OCI-LY1 (cell line): ENCODE data around the gene EBLN1.
A peak's percentile ranks its signal among the peaks of the same experiment; 100 is the strongest.

Source experiments
- H2AFZ ChIP-seq: fragments of 200-600 bp; sonication (generic), shearing (Covaris generic); 2 replicates; pipeline ENCODE4 v1.6.0; 2014; ENCODE audit warnings: antibody characterized with exemption, mild to moderate bottlenecking, low read length
- H3F3A ChIP-seq: fragments of 200-600 bp; sonication (generic), shearing (Covaris generic); 2 replicates; pipeline ENCODE4 v1.6.0; 2014; ENCODE audit warnings: mild to moderate bottlenecking, antibody characterized with exemption, low read length, moderate library complexity; ENCODE audit not compliant: insufficient read depth
- H3K27ac ChIP-seq: fragments of 200-600 bp; sonication (generic); 2 replicates; pipeline ENCODE4 v1.5.1; 2014; ENCODE audit warnings: low read length, mixed run types, mild to moderate bottlenecking, low read depth; ENCODE audit not compliant: poor library complexity, severe bottlenecking
- H3K27me3 ChIP-seq: fragments of 200-600 bp; sonication (generic); 2 replicates; pipeline ENCODE4 v1.6.0; 2014; ENCODE audit warnings: antibody characterized with exemption, mild to moderate bottlenecking, low read length, moderate library complexity; ENCODE audit not compliant: insufficient read depth
- H3K36me3 ChIP-seq: fragments of 200-600 bp; sonication (generic); 2 replicates; pipeline ENCODE4 v1.6.1; 2014; ENCODE audit warnings: mild to moderate bottlenecking, antibody characterized with exemption, low read length, moderate library complexity, mixed read lengths; ENCODE audit not compliant: insufficient read depth
- H3K4me1 ChIP-seq: fragments of 200-600 bp; sonication (generic); 2 replicates; pipeline ENCODE4 v1.5.1; 2014; ENCODE audit warnings: mild to moderate bottlenecking, low read length, moderate library complexity; ENCODE audit not compliant: insufficient read depth, severe bottlenecking
- H3K4me2 ChIP-seq: fragments of 200-600 bp; sonication (generic), shearing (Covaris generic); 2 replicates; pipeline ENCODE4 v1.6.1; 2014; ENCODE audit warnings: low read length
- H3K4me3 ChIP-seq: fragments of 200-600 bp; sonication (generic); 2 replicates; pipeline ENCODE4 v1.5.1; 2014; ENCODE audit warnings: low read length, low read depth, mild to moderate bottlenecking, mixed read lengths; ENCODE audit not compliant: poor library complexity, severe bottlenecking
- H3K79me2 ChIP-seq: fragments of 200-600 bp; shearing (Covaris generic); 2 replicates; pipeline ENCODE4 v1.6.1; 2016; ENCODE audit warnings: mixed run types, low read length, mixed read lengths; ENCODE audit not compliant: insufficient read depth
- H3K9ac ChIP-seq: fragments of 200-600 bp; sonication (generic), shearing (Covaris generic); 2 replicates; pipeline ENCODE4 v1.6.1; 2014; ENCODE audit warnings: mild to moderate bottlenecking, low read length, mixed read lengths
- H3K9me2 ChIP-seq: fragments of 200-600 bp; sonication (generic), shearing (Covaris generic); 2 replicates; pipeline ENCODE4 v1.6.1; 2014; ENCODE audit warnings: low read depth, mild to moderate bottlenecking, low read length, mixed read lengths
- H3K9me3 ChIP-seq: fragments of 200-600 bp; shearing (Covaris generic); 2 replicates; pipeline ENCODE4 v1.6.1; 2014; ENCODE audit warnings: low read length, mixed read lengths
- H4K20me1 ChIP-seq: fragments of 200-600 bp; sonication (generic), shearing (Covaris generic); 2 replicates; pipeline ENCODE4 v1.6.0; 2016; ENCODE audit warnings: mild to moderate bottlenecking, low read length; ENCODE audit not compliant: insufficient read depth
- CTCF ChIP-seq: fragments of 200-600 bp; sonication (generic), shearing (Covaris generic); IDR thresholded peaks from 2 replicates; pipeline ENCODE4 v1.5.1; 2017; ENCODE audit warnings: mild to moderate bottlenecking, antibody characterized with exemption, low read length, moderate library complexity, mixed read lengths
- EZH2 ChIP-seq: fragments of 200-600 bp; sonication (generic), shearing (Covaris generic); IDR thresholded peaks from 2 replicates; pipeline ENCODE4 v1.8.0; 2017; ENCODE audit warnings: borderline replicate concordance, mixed run types, mild to moderate bottlenecking, antibody characterized with exemption, low read length, moderate library complexity, mixed read lengths

EBLN1 gene

GRCh38 chr10:22243321-22243720 lies 25.5 kb upstream of the EBLN1 start:
- H3F3A ChIP-seq = no peaks in the 10 kb centered on the region
- H3K9me2 ChIP-seq = no peaks in the 10 kb centered on the region
- TF ChIP-seq CTCF (no peak), EZH2 (no peak)
- no peaks in the 10 kb centered on the region for H4K20me1 ChIP-seq
- no peaks in the 10 kb centered on the region for H3K9me3 ChIP-seq
- H3K79me2 ChIP-seq = no peaks in the 10 kb centered on the region
- no peak overlapping the region for H3K4me3 ChIP-seq
- H3K4me1 ChIP-seq = no peaks in the 10 kb centered on the region
- H3K27ac ChIP-seq = no peak overlapping the region
- H2AFZ ChIP-seq = no peak overlapping the region
- H3K4me2 ChIP-seq = no peak overlapping the region
- no peaks in the 10 kb centered on the region for H3K27me3 ChIP-seq
- no peak overlapping the region for H3K9ac ChIP-seq
- H3K36me3 ChIP-seq = no peaks in the 10 kb centered on the region

GRCh38 chr10:22231260-22231659 lies 13.4 kb upstream of the EBLN1 start:
- H3K27me3 ChIP-seq = no peaks in the 10 kb centered on the region
- peaks cover 21% of the 10 kb centered on the region for H3K4me1 ChIP-seq
- H3K4me3 ChIP-seq = peak overlapping the region; percentile 67
- H3K79me2 ChIP-seq = no peaks in the 10 kb centered on the region
- H4K20me1 ChIP-seq = no peaks in the 10 kb centered on the region
- TF ChIP-seq EZH2 (no peak), CTCF (no peak)
- peak overlapping the region; percentile 77; the same call in 1 of the 2 replicates for H3K4me2 ChIP-seq
- no peaks in the 10 kb centered on the region for H3F3A ChIP-seq
- H2AFZ ChIP-seq = no peak overlapping the region
- no peaks in the 10 kb centered on the region for H3K9me2 ChIP-seq
- no peaks in the 10 kb centered on the region for H3K36me3 ChIP-seq
- H3K9ac ChIP-seq = no peak overlapping the region
- no peaks in the 10 kb centered on the region for H3K9me3 ChIP-seq
- no peak overlapping the region for H3K27ac ChIP-seq

GRCh38 chr10:22230158-22230833 lies 12.5 kb upstream of the EBLN1 start:
- no peaks in the 10 kb centered on the region for H4K20me1 ChIP-seq
- H3K4me2 ChIP-seq = peak overlapping the region; percentile 77
- no peaks in the 10 kb centered on the region for H3K9me3 ChIP-seq
- H3K27ac ChIP-seq = no peak overlapping the region
- H3K9me2 ChIP-seq = no peaks in the 10 kb centered on the region
- peaks cover 21% of the 10 kb centered on the region for H3K4me1 ChIP-seq
- TF ChIP-seq CTCF (no peak), EZH2 (no peak)
- H3K9ac ChIP-seq = peak overlapping the region; percentile 43
- no peaks in the 10 kb centered on the region for H3K27me3 ChIP-seq
- no peaks in the 10 kb centered on the region for H3F3A ChIP-seq
- no peaks in the 10 kb centered on the region for H3K36me3 ChIP-seq
- H3K4me3 ChIP-seq = peak overlapping the region; percentile 67
- H3K79me2 ChIP-seq = no peaks in the 10 kb centered on the region
- no peak overlapping the region; the same call in 1 of the 2 replicates for H2AFZ ChIP-seq
